Cardiac muscle cell (in vitro differentiated cells and primary cell): ENCODE data around the gene MT1E. TPM values are rescaled to one million over a fixed set of nuclear protein-coding genes. Genes with fewer than 3 reads are reported as not detected.

ENCODE experiments used
- DNase-seq, 2 donors: peaks; one replicate each; pipeline versions ENCODE4 v3.0.0 to v3.0.0-alpha.2; 2010 to 2017; ENCODE audit warnings: low read depth in 1 of 2, low spot score in 1 of 2
- H3K27ac ChIP-seq: fragments of 200-600 bp; sonication (generic); 2 replicates; pipeline ENCODE4 v1.5.1; 2016
- H3K27me3 ChIP-seq: fragments of 200-600 bp; sonication (generic); 2 replicates; pipeline ENCODE4 v1.6.0; 2016; ENCODE audit warnings: control low read depth
- H3K36me3 ChIP-seq: fragments of 200-600 bp; sonication (generic); 2 replicates; pipeline ENCODE4 v1.5.1; 2016; ENCODE audit warnings: control low read depth
- H3K4me1 ChIP-seq: fragments of 200-600 bp; sonication (generic); 2 replicates; pipeline ENCODE4 v1.8.1; 2017; ENCODE audit warnings: low read depth, mild to moderate bottlenecking, mixed run types
- H3K4me3 ChIP-seq: fragments of 200-600 bp; sonication (generic); 2 replicates; pipeline ENCODE4 v1.5.1; 2016; ENCODE audit warnings: mild to moderate bottlenecking
- H3K9me3 ChIP-seq: fragments of 200-600 bp; sonication (generic); 2 replicates; pipeline ENCODE4 v1.5.1; 2017; ENCODE audit warnings: low read depth, mild to moderate bottlenecking, control low read depth
- polyA plus RNA-seq: library from polyadenylated mRNA; unstranded; fragments of >200 nt; fragmentation: Nextera tagmentation; extraction: Ambion mirVana; gene quantifications from 2 replicates; pipeline ENCODE4 v1.2.1, GENCODE V29; 2016
- total RNA-seq: library from RNA; depleted of rRNA; stranded (reverse); fragments of >200 nt; gene quantifications from 2 replicates; pipeline ENCODE4 v1.2.3, GENCODE V29; 2016
- TF ChIP-seq, protein P1 (sequence below): IDR thresholded peaks from 2 replicates; pipeline ENCODE4 v1.5.1; 2012; ENCODE audit warnings: low read depth, mild to moderate bottlenecking, low read length

Gene MT1E
- total and polyA plus RNA-seq, 2 experiments from 2014 or later, result 3.6 to 4.7 TPM

GRCh38 chr16:56610609-56611111, 14.9 kb upstream of the MT1E start:
- Histone ChIP-seq H3K27ac (no peak overlapping the region), H3K9me3 (no peaks in the 10 kb centered on the region), H3K4me1 (peaks cover 11% of the 10 kb centered on the region), H3K36me3 (no peaks in the 10 kb centered on the region), H3K27me3 (peaks cover 87% of the 10 kb centered on the region), H3K4me3 (no peak overlapping the region)
- TF ChIP-seq, protein P1, sequence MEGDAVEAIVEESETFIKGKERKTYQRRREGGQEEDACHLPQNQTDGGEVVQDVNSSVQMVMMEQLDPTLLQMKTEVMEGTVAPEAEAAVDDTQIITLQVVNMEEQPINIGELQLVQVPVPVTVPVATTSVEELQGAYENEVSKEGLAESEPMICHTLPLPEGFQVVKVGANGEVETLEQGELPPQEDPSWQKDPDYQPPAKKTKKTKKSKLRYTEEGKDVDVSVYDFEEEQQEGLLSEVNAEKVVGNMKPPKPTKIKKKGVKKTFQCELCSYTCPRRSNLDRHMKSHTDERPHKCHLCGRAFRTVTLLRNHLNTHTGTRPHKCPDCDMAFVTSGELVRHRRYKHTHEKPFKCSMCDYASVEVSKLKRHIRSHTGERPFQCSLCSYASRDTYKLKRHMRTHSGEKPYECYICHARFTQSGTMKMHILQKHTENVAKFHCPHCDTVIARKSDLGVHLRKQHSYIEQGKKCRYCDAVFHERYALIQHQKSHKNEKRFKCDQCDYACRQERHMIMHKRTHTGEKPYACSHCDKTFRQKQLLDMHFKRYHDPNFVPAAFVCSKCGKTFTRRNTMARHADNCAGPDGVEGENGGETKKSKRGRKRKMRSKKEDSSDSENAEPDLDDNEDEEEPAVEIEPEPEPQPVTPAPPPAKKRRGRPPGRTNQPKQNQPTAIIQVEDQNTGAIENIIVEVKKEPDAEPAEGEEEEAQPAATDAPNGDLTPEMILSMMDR, result no peak
- DNase-seq, result peak in 1 of 2 donors; percentile 46

- Histone ChIP-seq H3K4me1 (peaks cover 11% of the 10 kb centered on the region), H3K9me3 (no peaks in the 10 kb centered on the region), H3K4me3 (no peak overlapping the region), H3K36me3 (no peaks in the 10 kb centered on the region), H3K27ac (no peak overlapping the region), H3K27me3 (peaks cover 94% of the 10 kb centered on the region)
- TF ChIP-seq, protein P1, result no peak
- peak in 1 of 2 donors; percentile 58 for DNase-seq
These were observed 14.2 kb upstream of the MT1E start for GRCh38 chr16:56611281-56611833.

- H3K4me1 ChIP-seq, result peaks cover 9% of the 10 kb centered on the region
These were observed 11.9 kb upstream of the MT1E start for GRCh38 chr16:56613706-56614105.

DNA sequence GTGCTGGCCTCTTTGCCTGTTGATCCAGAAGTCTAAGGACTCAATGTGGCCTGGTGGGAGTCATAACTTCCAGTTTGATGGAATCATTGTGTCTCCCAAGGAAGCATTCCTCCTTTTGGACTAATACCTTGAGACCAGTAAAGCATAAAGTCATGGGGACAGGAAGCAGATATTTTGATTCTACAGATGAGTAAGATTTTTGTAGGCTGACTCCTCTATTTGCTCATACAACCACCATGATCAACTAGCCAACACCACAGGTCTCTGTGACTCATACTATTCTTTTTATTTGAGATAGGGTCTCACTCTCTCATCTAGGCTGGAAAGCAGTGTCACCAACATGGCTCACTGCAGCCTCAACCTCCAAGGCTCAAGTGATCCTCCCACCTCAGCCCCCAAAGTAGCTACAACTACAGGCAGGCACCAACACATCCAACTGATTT, 11.0 kb upstream of the MT1E start:
- TF ChIP-seq, protein P1, result no peak
- Histone ChIP-seq H3K4me1 (peaks cover 5% of the 10 kb centered on the region), H3K27me3 (peaks cover 100% of the 10 kb centered on the region)

More at GRCh38 chr16:56613706-56614105, 11.9 kb upstream of the MT1E start:
- Histone ChIP-seq H3K9me3 (no peaks in the 10 kb centered on the region), H3K27ac (no peak overlapping the region), H3K4me3 (no peak overlapping the region), H3K27me3 (peaks cover 100% of the 10 kb centered on the region), H3K36me3 (no peaks in the 10 kb centered on the region)
- no peak for DNase-seq
- TF ChIP-seq, protein P1, result no peak

GRCh38 chr16:56615353-56615752, 10.2 kb upstream of the MT1E start:
- Histone ChIP-seq H3K27ac (no peak overlapping the region), H3K9me3 (no peaks in the 10 kb centered on the region), H3K27me3 (peaks cover 100% of the 10 kb centered on the region), H3K4me3 (no peak overlapping the region), H3K36me3 (no peaks in the 10 kb centered on the region), H3K4me1 (no peaks in the 10 kb centered on the region)
- DNase-seq, result peak in 1 of 2 donors; percentile 31
- TF ChIP-seq, protein P1, result no peak

More for the DNA sequence above, 11.0 kb upstream of the MT1E start:
- Histone ChIP-seq H3K27ac (no peak overlapping the region), H3K36me3 (no peaks in the 10 kb centered on the region), H3K9me3 (no peaks in the 10 kb centered on the region), H3K4me3 (no peak overlapping the region)
- DNase-seq, result no peak
